ENCODE measurements around the gene CDK10. TPM values are rescaled to one million over a fixed set of nuclear protein-coding genes. Genes with fewer than 3 reads are reported as not detected.

Gene CDK10
- total and polyA plus RNA-seq, 8 donors: 33.7 to 253 (median 59.4) TPM

DNA sequence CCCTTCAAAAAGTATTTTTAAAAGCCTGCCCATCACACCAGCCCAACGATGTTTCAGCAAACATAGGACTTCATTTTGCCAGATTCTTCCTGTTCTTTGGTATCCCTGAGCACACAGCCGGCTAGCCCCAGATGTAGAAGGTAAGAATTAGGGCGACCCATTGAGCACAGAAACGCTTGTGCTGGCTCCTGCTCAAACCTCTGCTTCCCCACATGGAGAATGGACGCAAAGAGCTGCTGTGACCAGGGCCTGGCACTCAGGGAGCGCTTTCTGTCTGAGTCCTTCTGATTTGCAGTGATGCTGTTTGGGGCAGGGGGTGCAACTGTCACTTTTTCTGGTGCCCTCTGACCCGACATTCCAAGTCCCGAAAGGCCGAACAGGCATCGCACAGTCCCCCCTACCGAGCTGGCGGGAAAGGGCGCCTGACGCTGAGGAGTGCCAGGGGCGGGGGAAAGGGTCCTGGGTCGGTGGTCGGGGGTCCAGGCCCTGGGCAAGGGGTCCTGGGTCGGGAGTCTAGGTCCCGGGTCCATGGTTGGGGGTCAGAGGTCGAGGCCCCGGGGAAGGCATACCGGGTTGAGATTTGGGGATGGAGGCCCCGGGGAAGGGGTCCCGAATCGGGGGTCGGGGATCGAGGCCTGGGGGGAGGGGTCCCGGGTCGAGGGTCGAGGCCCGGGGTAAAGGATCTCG lies 29.9 kb upstream of the CDK10 start:
- WGBS, 2 donors: 26 to 30% methylated on average over 27 to 32 of the region's 32 CpGs
- Histone ChIP-seq H3K4me1 (peaks cover 11 to 13% (median 12%) of the 10 kb centered on the region in 3 donors), H3K27ac (no peak overlapping the region), H3K4me3 (peak overlapping the region; percentile 81 to 100 (median 98)), H3K9me3 (no peaks in the 10 kb centered on the region), H3K27me3 (no peaks in the 10 kb centered on the region), H3K36me3 (no peaks in the 10 kb centered on the region)
- ATAC-seq (no peak), DNase-seq (peak in 1 of 6 donors; percentile 82), FAIRE-seq (no peak)
- TF ChIP-seq, protein P1, sequence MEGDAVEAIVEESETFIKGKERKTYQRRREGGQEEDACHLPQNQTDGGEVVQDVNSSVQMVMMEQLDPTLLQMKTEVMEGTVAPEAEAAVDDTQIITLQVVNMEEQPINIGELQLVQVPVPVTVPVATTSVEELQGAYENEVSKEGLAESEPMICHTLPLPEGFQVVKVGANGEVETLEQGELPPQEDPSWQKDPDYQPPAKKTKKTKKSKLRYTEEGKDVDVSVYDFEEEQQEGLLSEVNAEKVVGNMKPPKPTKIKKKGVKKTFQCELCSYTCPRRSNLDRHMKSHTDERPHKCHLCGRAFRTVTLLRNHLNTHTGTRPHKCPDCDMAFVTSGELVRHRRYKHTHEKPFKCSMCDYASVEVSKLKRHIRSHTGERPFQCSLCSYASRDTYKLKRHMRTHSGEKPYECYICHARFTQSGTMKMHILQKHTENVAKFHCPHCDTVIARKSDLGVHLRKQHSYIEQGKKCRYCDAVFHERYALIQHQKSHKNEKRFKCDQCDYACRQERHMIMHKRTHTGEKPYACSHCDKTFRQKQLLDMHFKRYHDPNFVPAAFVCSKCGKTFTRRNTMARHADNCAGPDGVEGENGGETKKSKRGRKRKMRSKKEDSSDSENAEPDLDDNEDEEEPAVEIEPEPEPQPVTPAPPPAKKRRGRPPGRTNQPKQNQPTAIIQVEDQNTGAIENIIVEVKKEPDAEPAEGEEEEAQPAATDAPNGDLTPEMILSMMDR (IDR thresholded peaks at IDR 0.05): no peak
- intact Hi-C loops (cut with DNase I): no loop called here

DNA sequence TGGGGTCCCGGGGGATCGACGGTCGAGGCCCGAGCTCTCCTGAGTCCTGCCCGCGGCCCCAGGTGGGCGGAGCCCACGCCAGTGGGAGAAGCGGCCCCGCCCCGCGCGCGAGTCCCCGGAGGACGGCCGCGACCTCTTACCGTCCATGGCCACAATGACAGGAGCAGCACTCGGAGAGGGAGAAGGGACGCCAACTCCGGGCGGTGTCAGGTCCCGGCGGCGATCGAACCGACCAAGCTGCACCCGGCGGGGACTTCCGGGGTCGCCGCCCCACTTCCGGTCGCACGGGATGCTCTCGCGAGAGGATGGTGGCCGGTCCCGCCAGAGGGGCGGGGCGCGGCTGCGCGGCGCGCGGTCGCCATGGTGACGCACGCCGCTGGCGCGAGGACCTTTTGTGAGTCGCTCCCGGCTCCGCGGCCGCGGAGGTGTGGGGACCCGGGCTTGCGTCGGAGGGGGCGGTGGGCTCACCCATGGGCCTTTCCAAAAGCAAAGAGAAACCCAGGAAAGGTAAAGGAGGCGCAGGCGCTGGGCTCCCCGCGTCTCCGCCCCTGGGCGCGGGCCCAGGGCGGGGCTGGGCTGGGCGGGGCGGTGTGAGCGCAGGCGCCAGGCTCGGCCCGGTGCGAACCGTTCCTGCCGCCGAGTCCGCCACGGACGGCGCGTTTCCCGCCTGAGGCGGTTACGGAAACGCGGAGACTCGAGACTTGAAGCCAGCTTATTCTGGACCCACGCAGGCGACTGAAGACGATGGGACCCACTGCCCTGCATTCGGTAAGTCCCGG lies 28.9 kb upstream of the CDK10 start, which contains the start of the genes CHMP1A and SPATA33:
Gene CHMP1A (minus strand): TSS at position 267 of the 779 bp plus-strand sequence. CDS start 120 bp downstream, at position 147.
Gene SPATA33 (plus strand): TSS at position 395 of the 779 bp plus-strand sequence. CDS start 76 bp downstream, at position 471.
- Histone ChIP-seq H3K4me3 (peak within 1 kb of the TSS; percentile 81 to 100 (median 98)), H3K9me3 (no peaks in the 10 kb centered on the region), H3K27ac (peak within 1 kb of the TSS; percentile 31 to 64 (median 54)), H3K36me3 (no peaks in the 10 kb centered on the region), H3K4me1 (peaks cover 11 to 13% (median 12%) of the 10 kb centered on the region in 3 donors), H3K27me3 (no peaks in the 10 kb centered on the region)
- FAIRE-seq (no peak), ATAC-seq (peak; percentile 95 to 98 (median 98)), DNase-seq (peak; percentile 86 to 98 (median 94))
- WGBS, 2 donors: 0% methylated on average over 76 to 99 of the region's 99 CpGs
- intact Hi-C loops (cut with DNase I): no loop called here
- TF ChIP-seq, protein P1 (IDR thresholded peaks at IDR 0.05): no peak

DNA sequence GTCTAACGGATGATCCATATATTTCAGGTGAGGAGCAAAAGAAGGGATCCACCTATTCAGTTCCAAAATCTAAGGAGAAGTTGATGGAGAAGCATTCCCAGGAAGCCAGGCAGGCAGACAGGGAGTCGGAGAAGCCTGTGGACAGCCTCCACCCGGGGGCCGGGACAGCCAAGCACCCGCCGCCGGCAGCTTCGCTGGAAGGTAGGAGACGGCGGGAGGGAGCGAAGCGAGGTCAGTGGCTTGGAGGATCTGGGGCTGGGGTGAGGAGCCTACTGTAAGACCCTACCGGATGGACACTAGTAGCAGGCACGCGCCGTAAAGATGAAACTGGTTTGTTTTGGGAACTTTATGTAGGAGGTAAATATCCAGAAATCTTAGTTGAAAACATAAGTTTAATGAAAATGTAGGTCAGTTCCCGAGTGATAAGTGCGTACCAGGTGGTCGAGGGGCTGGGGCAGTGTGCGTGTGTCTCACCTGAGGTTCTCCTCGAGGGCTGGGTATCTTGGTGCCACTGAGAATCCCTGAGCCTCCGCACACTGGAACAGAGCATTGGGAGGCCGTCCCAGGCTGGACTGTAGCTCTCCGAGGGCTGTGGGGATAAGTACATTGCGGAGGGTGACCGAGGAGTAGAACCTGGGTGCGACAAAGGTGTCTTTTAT lies 28.1 kb upstream of the CDK10 start:
- TF ChIP-seq, protein P1 (IDR thresholded peaks at IDR 0.05): no peak
- Histone ChIP-seq H3K36me3 (no peaks in the 10 kb centered on the region), H3K27me3 (no peaks in the 10 kb centered on the region), H3K27ac (peak overlapping the region; percentile 31 to 64 (median 54)), H3K4me1 (peaks cover 11 to 13% (median 12%) of the 10 kb centered on the region in 3 donors), H3K9me3 (no peaks in the 10 kb centered on the region), H3K4me3 (peak overlapping the region; percentile 81 to 100 (median 98))
- 9 to 11% methylated on average over 27 of the region's 27 CpGs for whole genome bisulfite sequencing, 2 donors
- FAIRE-seq: no peak
- DNase-seq: peak in 1 of 6 donors; percentile 72
- peak in 3 of 4 donors; percentile 23 to 40 (median 32) for ATAC-seq
- intact Hi-C loops (cut with DNase I): no loop called here

DNA sequence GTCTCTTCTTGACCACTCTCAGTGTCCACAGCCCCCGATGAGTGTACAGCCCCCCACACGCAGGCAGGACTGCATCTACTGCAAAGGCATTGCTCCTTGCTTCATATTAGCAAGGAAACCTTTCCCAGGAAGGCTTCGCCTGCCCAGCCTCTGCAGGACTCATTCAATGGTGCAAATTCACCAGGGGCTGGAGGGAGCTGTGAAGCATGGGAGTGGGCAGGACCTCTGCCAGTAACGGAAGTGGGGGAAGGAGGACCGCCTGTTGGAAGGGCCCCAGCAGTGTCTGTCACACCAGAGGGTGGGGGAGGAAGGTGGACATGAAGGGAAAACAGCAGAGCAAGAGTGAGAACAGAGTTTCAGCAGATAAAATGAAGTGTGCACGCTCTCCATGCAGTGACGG lies 26.3 kb upstream of the CDK10 start:
- intact Hi-C loops (cut with DNase I): no loop called here
- FAIRE-seq (no peak), DNase-seq (peak in 1 of 6 donors; percentile 31)

More for the DNA sequence above, 26.3 kb upstream of the CDK10 start:
- H3K27ac ChIP-seq: no peak overlapping the region
- TF ChIP-seq, protein P1 (IDR thresholded peaks at IDR 0.05): no peak
- 95% methylated on average over 7 of the region's 7 CpGs for WGBS, 2 donors
- no peak overlapping the region for H3K4me3 ChIP-seq
- H3K4me1 ChIP-seq: peaks cover 10 to 12% (median 11%) of the 10 kb centered on the region in 3 donors
- H3K9me3 ChIP-seq: no peaks in the 10 kb centered on the region
- ATAC-seq: no peak
- no peaks in the 10 kb centered on the region for H3K36me3 ChIP-seq
- H3K27me3 ChIP-seq: no peaks in the 10 kb centered on the region
